PC-9 (cell line): ENCODE data around the gene NARS2. TPM values are rescaled to one million over a fixed set of nuclear protein-coding genes. Genes with fewer than 3 reads are reported as not detected.
A peak's percentile ranks its signal among the peaks of the same experiment; 100 is the strongest.

ENCODE experiments used
- BruUV-seq: library from RNA; stranded (reverse); fragments of 400-500 nt; replicated peaks from 2 replicates; lab custom pipeline; 2021; lab: Mats Ljungman, UMichigan
- CTCF ChIA-PET: fragments of 300-600 bp; sonication (Branson Sonifier 250); formaldehyde crosslinking; loops from one replicate; lab custom pipeline; 2022; ENCODE audit warnings: antibody characterized with exemption; lab: Charles Lee
- POLR2A ChIA-PET: fragments of 300-600 bp; sonication (Branson Sonifier 250); formaldehyde crosslinking; loops from one replicate; lab custom pipeline; 2022; ENCODE audit warnings: antibody characterized with exemption; ENCODE audit not compliant: unreplicated experiment; lab: Charles Lee
- DNase-seq, 2 experiments: peaks; one replicate each; pipeline versions ENCODE4 v3.0.0 to v3.0.0-alpha.2; 2015 to 2022; ENCODE audit warnings: mixed read lengths in 1 of 2
- H2AFZ ChIP-seq: fragments of 200-600 bp; sonication (generic); 2 replicates; pipeline ENCODE4 v1.8.1; 2017; ENCODE audit warnings: antibody characterized with exemption
- H3F3A ChIP-seq: fragments of 200-600 bp; sonication (generic); 2 replicates; pipeline ENCODE4 v1.8.1; 2017; ENCODE audit warnings: antibody characterized with exemption, mild to moderate bottlenecking, low read depth; ENCODE audit not compliant: insufficient read depth
- H3K27ac ChIP-seq: fragments of 200-600 bp; sonication (generic); 2 replicates; pipeline ENCODE4 v1.6.1; 2016; ENCODE audit warnings: mixed run types
- H3K27me3 ChIP-seq: fragments of 200-600 bp; sonication (generic); 2 replicates; pipeline ENCODE4 v1.6.1; 2016; ENCODE audit warnings: low read depth, mixed run types; ENCODE audit not compliant: insufficient read depth
- H3K36me3 ChIP-seq: fragments of 200-600 bp; sonication (generic); 2 replicates; pipeline ENCODE4 v1.6.1; 2016; ENCODE audit warnings: low read depth, mixed run types
- H3K4me1 ChIP-seq: fragments of 200-600 bp; sonication (generic); replicated peaks from 2 replicates; pipeline ENCODE4 v1.6.1; 2016; ENCODE audit warnings: mixed run types; ENCODE audit not compliant: insufficient read depth
- H3K4me2 ChIP-seq: fragments of 200-600 bp; sonication (generic); 2 replicates; pipeline ENCODE4 v1.6.1; 2017; ENCODE audit warnings: mixed run types
- H3K4me3 ChIP-seq: fragments of 200-600 bp; sonication (generic); 2 replicates; pipeline ENCODE4 v1.6.1; 2016; ENCODE audit warnings: mixed run types
- H3K79me2 ChIP-seq: fragments of 200-600 bp; sonication (generic); 2 replicates; pipeline ENCODE4 v1.6.1; 2017; ENCODE audit warnings: low read depth, mixed run types
- H3K9me2 ChIP-seq: fragments of 200-600 bp; sonication (generic); 2 replicates; pipeline ENCODE4 v1.8.1; 2017; ENCODE audit warnings: mild to moderate bottlenecking; ENCODE audit not compliant: insufficient read depth
- H3K9me3 ChIP-seq: fragments of 200-600 bp; sonication (generic); 2 replicates; pipeline ENCODE4 v1.8.1; 2016; ENCODE audit warnings: low read depth; ENCODE audit not compliant: insufficient read depth
- H4K20me1 ChIP-seq: fragments of 200-600 bp; sonication (generic); 2 replicates; pipeline ENCODE4 v1.8.1; 2017; ENCODE audit not compliant: insufficient read depth
- CTCF ChIP-seq: fragments of 200-600 bp; sonication (generic); conservative IDR thresholded peaks from 2 replicates; pipeline ENCODE4 v1.6.1; 2017; ENCODE audit warnings: mixed run types, antibody characterized with exemption, mild to moderate bottlenecking, moderate library complexity
- EZH2 ChIP-seq: fragments of 200-600 bp; sonication (generic); IDR thresholded peaks from 2 replicates; pipeline ENCODE4 v1.8.0; 2017; ENCODE audit warnings: antibody characterized with exemption, low read depth
- intact Hi-C: fragments of 100-400 bp; cut with micrococcal nuclease; formaldehyde crosslinking; loops from one replicate; pipeline ENCODE4 v1.10.0; 2022; ENCODE audit not compliant: unreplicated experiment
- total RNA-seq: library from RNA; stranded (reverse); gene quantifications from 2 replicates; pipeline ENCODE4 v1.2.3, GENCODE V29; 2021

The NARS2 gene
- total RNA-seq, 1 experiment from 2014 or later, result 22.4 TPM

DNA sequence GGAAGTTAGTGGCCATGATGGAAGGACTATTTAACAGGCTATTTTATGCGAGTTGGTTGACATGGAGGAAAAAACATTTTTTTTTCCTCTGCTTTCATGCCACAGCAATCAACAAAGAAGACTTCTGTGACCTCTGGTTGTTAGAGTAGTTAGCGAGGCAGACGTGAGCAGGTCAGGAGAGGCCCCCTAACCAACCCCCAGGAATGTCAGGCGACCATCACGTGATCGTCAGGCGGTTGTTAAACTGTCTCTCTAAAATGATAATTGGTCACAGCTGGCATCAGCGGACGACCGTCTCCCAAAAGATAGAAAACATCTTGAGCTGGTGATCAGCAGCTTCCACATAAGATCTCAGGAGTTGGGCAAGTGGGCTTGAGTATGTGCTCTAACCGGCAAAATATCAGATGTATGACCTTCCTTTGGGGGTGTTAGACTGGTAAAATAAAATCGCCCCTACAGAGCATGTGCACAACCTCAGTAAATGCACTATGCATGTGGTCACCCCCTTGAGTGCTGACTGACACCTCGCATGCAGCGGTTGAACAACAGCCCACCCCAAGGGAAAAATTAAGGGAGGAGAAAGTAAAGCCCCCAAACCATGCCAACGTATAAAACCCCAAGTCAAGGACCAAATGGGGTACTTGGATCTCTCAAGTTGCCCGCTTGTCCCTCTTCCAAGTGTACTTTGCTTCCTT is 20.9 kb upstream of the NARS2 start:
- H3K36me3 ChIP-seq, result no peaks in the 10 kb centered on the region
- no peaks in the 10 kb centered on the region for H3K9me3 ChIP-seq
- H3K4me2 ChIP-seq, result no peak overlapping the region
- intact Hi-C loops, result no loop called here
- POLR2A ChIA-PET, result no interaction called here
- H3K27ac ChIP-seq, result no peak overlapping the region
- TF ChIP-seq CTCF, result no peak
- TF ChIP-seq EZH2, result no peak
- no peaks in the 10 kb centered on the region for H3K79me2 ChIP-seq
- CTCF ChIA-PET, result interaction anchor here (0.6 kb wide), 1 partner anchor 1134 kb away, joined by 5 read pairs; no protein-coding TSS in a partner anchor
- H3K9me2 ChIP-seq, result no peaks in the 10 kb centered on the region
- no peaks in the 10 kb centered on the region for H4K20me1 ChIP-seq
- no peak overlapping the region for H2AFZ ChIP-seq
- H3K27me3 ChIP-seq, result peaks cover 77% of the 10 kb centered on the region
- DNase-seq, result no peak
- H3K4me3 ChIP-seq, result no peak overlapping the region
- no peaks in the 10 kb centered on the region for H3K4me1 ChIP-seq
- BruUV-seq, result no TSS peak
- no peaks in the 10 kb centered on the region for H3F3A ChIP-seq

GRCh38 chr11:78594814-78595213 is 20.1 kb upstream of the NARS2 start:
- POLR2A ChIA-PET, result no interaction called here
- Histone ChIP-seq H3K9me2 (no peaks in the 10 kb centered on the region), H3K27ac (no peak overlapping the region), H3K4me1 (no peaks in the 10 kb centered on the region), H3K4me3 (no peak overlapping the region), H3K79me2 (no peaks in the 10 kb centered on the region), H3F3A (no peaks in the 10 kb centered on the region), H3K4me2 (no peak overlapping the region), H3K27me3 (peaks cover 77% of the 10 kb centered on the region), H3K9me3 (no peaks in the 10 kb centered on the region), H4K20me1 (no peaks in the 10 kb centered on the region), H2AFZ (no peak overlapping the region), H3K36me3 (no peaks in the 10 kb centered on the region)
- CTCF ChIA-PET, result no interaction called here
- DNase-seq, result no peak
- no TSS peak for BruUV-seq
- TF ChIP-seq EZH2 (no peak), CTCF (no peak)
- intact Hi-C loops, result no loop called here

GRCh38 chr11:78588517-78588916 is 13.9 kb upstream of the NARS2 start:
- TF ChIP-seq EZH2, result no peak
- no peak for TF ChIP-seq CTCF
- no peak overlapping the region for H3K4me3 ChIP-seq
- no peaks in the 10 kb centered on the region for H3K9me2 ChIP-seq
- no peaks in the 10 kb centered on the region for H3K36me3 ChIP-seq
- POLR2A ChIA-PET, result no interaction called here
- no peaks in the 10 kb centered on the region for H3F3A ChIP-seq
- CTCF ChIA-PET, result no interaction called here
- no peaks in the 10 kb centered on the region for H4K20me1 ChIP-seq
- H3K27ac ChIP-seq, result no peak overlapping the region
- H3K79me2 ChIP-seq, result no peaks in the 10 kb centered on the region
- intact Hi-C loops, result no loop called here
- no peaks in the 10 kb centered on the region for H3K4me1 ChIP-seq
- peak overlapping the region; percentile 10; the same call in 1 of the 2 replicates for H2AFZ ChIP-seq
- no TSS peak for BruUV-seq
- DNase-seq, result no peak
- no peak overlapping the region for H3K4me2 ChIP-seq
- H3K9me3 ChIP-seq, result peaks cover 17% of the 10 kb centered on the region
- peaks cover 41% of the 10 kb centered on the region for H3K27me3 ChIP-seq
